Left ventricle myocardium inferior (tissue), 1 donor: ENCODE results near the gene ZNF467. TPM values are rescaled to one million over a fixed set of nuclear protein-coding genes. Genes with fewer than 3 reads are reported as not detected.

Source experiments
- DNase-seq: peaks from one replicate; pipeline ENCODE4 v3.0.0-alpha.2; 2020
- H3K27ac ChIP-seq: fragments of 200-600 bp; replicated peaks from 2 replicates; pipeline ENCODE4 v1.8.0; 2021
- H3K27me3 ChIP-seq: fragments of 200-600 bp; 2 replicates; pipeline ENCODE4 v1.8.0; 2021; ENCODE audit warnings: low read depth
- H3K36me3 ChIP-seq: fragments of 200-600 bp; 2 replicates; pipeline ENCODE4 v1.8.0; 2021
- H3K4me1 ChIP-seq: fragments of 200-600 bp; 2 replicates; pipeline ENCODE4 v1.8.0; 2021
- H3K4me3 ChIP-seq: fragments of 200-600 bp; 2 replicates; pipeline ENCODE4 v1.8.0; 2021; ENCODE audit warnings: mild to moderate bottlenecking, moderate library complexity
- H3K9me3 ChIP-seq: fragments of 200-600 bp; replicated peaks from 2 replicates; pipeline ENCODE4 v1.8.0; 2021
- intact Hi-C: fragments of 100-400 bp; cut with micrococcal nuclease; formaldehyde crosslinking; loops from one replicate; pipeline ENCODE4 v1.11.0; 2022
- total RNA-seq: library from RNA; stranded (reverse); fragmentation: NEBNext Ultra II Directional; extraction: Animal tissue kit (Norgen Biotek cat#: 25700); gene quantifications from one replicate; pipeline ENCODE4 v1.2.1, GENCODE V29; 2021
- TF ChIP-seq, protein P1 (sequence below): fragments of 200-600 bp; IDR thresholded peaks from 2 replicates; pipeline ENCODE4 v1.8.0; 2021; ENCODE audit warnings: antibody characterized with exemption, mild to moderate bottlenecking, borderline replicate concordance
- donor health status: DM: no; HTN: yes; CAD: no; lungs with severe emphysema.

The ZNF467 gene
- total RNA-seq, 1 donor from 2014 or later = 5.2 TPM

- Histone ChIP-seq H3K9me3 (no peaks in the 10 kb centered on the region), H3K27me3 (peaks cover 8% of the 10 kb centered on the region), H3K4me3 (no peak overlapping the region), H3K4me1 (no peaks in the 10 kb centered on the region), H3K27ac (no peak overlapping the region), H3K36me3 (no peaks in the 10 kb centered on the region)
- TF ChIP-seq, protein P1, sequence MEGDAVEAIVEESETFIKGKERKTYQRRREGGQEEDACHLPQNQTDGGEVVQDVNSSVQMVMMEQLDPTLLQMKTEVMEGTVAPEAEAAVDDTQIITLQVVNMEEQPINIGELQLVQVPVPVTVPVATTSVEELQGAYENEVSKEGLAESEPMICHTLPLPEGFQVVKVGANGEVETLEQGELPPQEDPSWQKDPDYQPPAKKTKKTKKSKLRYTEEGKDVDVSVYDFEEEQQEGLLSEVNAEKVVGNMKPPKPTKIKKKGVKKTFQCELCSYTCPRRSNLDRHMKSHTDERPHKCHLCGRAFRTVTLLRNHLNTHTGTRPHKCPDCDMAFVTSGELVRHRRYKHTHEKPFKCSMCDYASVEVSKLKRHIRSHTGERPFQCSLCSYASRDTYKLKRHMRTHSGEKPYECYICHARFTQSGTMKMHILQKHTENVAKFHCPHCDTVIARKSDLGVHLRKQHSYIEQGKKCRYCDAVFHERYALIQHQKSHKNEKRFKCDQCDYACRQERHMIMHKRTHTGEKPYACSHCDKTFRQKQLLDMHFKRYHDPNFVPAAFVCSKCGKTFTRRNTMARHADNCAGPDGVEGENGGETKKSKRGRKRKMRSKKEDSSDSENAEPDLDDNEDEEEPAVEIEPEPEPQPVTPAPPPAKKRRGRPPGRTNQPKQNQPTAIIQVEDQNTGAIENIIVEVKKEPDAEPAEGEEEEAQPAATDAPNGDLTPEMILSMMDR = no peak
- DNase-seq = no peak
- intact Hi-C loops = no loop called here
Observed at GRCh38 chr7:149804106-149804505, 30.7 kb upstream of the ZNF467 start.

DNA sequence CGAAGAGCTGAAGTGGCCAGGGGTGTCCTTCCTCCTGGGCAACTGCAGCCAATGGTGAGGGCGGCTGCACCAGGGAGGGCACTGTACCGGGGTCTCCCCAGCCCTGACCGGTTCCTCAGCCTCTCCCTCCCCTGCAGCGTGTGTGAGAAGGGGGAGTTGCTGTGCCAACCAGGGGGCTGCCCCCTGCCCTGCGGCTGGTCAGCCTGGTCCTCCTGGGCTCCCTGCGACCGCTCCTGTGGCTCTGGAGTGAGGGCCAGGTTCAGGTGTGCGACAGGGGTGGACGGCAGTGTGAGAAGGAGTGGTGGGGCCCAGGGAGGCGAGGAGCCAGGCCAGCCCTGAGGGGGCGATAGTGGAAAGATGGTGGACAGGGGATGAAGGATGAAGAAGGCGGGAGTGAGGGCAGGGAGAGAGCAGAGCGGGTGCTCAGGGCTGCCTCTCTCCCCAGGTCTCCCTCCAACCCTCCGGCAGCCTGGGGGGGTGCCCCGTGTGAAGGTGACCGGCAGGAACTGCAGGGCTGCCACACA lies 30.2 kb upstream of the ZNF467 start:
- Histone ChIP-seq H3K27ac (no peak overlapping the region), H3K4me3 (no peak overlapping the region), H3K9me3 (no peaks in the 10 kb centered on the region), H3K36me3 (no peaks in the 10 kb centered on the region), H3K4me1 (no peaks in the 10 kb centered on the region), H3K27me3 (peaks cover 8% of the 10 kb centered on the region)
- TF ChIP-seq, protein P1 = no peak
- intact Hi-C loops = no loop called here
- no peak for DNase-seq

- TF ChIP-seq, protein P1 = no peak
- peaks cover 11% of the 10 kb centered on the region for H3K27me3 ChIP-seq
- H3K4me1 ChIP-seq = no peaks in the 10 kb centered on the region
- no peak for DNase-seq
- no peaks in the 10 kb centered on the region for H3K36me3 ChIP-seq
- H3K9me3 ChIP-seq = no peaks in the 10 kb centered on the region
- intact Hi-C loops = no loop called here
- H3K4me3 ChIP-seq = no peak overlapping the region
- no peak overlapping the region for H3K27ac ChIP-seq
Observed at GRCh38 chr7:149802966-149803365, 29.6 kb upstream of the ZNF467 start.

DNA sequence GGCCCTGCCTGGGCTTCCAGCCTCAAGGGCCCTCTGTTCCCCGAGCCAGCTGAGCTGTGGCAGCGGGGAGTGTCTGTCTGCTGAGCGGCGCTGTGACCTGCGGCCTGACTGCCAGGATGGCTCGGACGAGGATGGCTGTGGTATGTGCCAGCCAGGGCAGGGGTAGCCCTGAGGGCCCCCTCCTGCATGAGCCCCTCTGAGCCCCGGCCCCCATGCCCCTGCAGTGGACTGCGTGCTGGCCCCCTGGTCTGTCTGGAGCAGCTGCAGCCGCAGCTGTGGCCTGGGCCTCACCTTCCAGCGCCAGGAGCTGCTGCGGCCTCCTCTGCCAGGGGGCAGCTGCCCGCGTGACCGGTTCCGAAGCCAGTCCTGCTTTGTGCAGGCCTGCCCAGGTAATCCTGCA lies 28.4 kb upstream of the ZNF467 start:
- TF ChIP-seq, protein P1 = no peak

DNA sequence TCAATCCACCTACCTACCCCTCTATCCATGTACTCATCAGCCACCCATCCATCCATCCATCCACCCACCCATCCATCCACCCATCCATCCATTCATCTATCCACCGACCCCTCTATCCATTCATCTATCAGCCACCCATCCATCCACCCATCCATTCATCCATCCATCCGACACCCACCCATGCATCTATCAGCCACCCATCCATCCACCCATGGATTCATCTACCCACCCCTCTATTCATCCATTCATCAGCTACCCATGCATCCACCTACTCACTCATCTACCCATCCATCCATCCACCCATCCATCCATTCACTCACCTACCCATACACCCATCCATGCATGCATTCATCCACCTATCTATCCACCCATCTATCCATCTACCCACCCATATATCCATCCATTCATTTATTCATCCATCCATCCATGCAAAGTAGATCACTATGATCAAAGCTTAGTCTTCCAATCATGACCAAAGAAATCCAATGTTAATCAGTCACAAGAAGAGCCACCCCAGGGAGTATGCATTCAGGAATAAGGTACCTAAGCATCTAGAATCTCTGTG lies 27.7 kb upstream of the ZNF467 start:
- no peaks in the 10 kb centered on the region for H3K4me1 ChIP-seq
- intact Hi-C loops = no loop called here
- TF ChIP-seq, protein P1 = no peak

More for the DNA sequence above, 28.4 kb upstream of the ZNF467 start:
- intact Hi-C loops = no loop called here
- Histone ChIP-seq H3K4me1 (no peaks in the 10 kb centered on the region), H3K27ac (no peak overlapping the region), H3K27me3 (peaks cover 12% of the 10 kb centered on the region), H3K9me3 (no peaks in the 10 kb centered on the region), H3K36me3 (no peaks in the 10 kb centered on the region), H3K4me3 (no peak overlapping the region)
- DNase-seq = no peak

More for the DNA sequence above, 27.7 kb upstream of the ZNF467 start:
- Histone ChIP-seq H3K27me3 (peaks cover 11% of the 10 kb centered on the region), H3K9me3 (no peaks in the 10 kb centered on the region), H3K36me3 (no peaks in the 10 kb centered on the region), H3K4me3 (no peak overlapping the region), H3K27ac (no peak overlapping the region)
- DNase-seq = no peak
